ENCODE data around the gene KCTD18.

The KCTD18 gene

DNA sequence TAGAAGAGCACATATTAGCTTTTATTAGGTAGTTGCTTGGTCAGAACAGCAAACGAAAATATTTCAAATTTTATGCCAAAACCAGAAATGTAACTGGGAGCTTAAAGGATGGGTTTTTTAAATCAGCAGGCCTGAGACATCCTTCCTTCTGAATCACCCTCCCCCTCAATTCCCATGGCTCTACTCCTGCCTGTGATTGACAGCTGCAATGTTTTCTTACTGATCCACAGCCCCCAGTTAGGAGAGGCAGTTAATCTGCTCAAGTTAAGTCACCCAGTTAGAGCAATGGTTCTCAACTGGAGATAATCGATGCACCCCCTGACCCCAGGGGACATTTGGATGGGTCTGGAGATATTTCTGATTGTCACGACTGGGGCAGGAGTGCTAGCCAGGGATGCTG lies 24.9 kb downstream of the KCTD18 start:
- no peak for DNase-seq (ENCODE audit: low read depth in 1 of 2, low spot score in 1 of 2)
- H3K4me3 ChIP-seq (replicated peaks; ENCODE audit: insufficient read depth, low read length): no peak overlapping the region
- H3K27me3 ChIP-seq (ENCODE audit: insufficient read depth, poor library complexity, severe bottlenecking): no peaks in the 10 kb centered on the region
- no peak for TF ChIP-seq SPI1 (IDR thresholded peaks at IDR 0.05; ENCODE audit: borderline replicate concordance, low read depth)
- TF ChIP-seq REST (IDR thresholded peaks at IDR 0.05; ENCODE audit: insufficient replicate concordance, low read depth): no peak
- no peak for TF ChIP-seq POLR2AphosphoS5 (IDR thresholded peaks at IDR 0.05; ENCODE audit: low read depth)
- no peak for TF ChIP-seq CTCF (IDR thresholded peaks at IDR 0.05; ENCODE audit: insufficient read depth, low read length)
- TF ChIP-seq GABPA (IDR thresholded peaks at IDR 0.05; ENCODE audit: low read depth): no peak
- no peak overlapping the region for H3K27ac ChIP-seq (replicated peaks)

GRCh38 chr2:200483729-200484198 lies 26.1 kb downstream of the KCTD18 start:
- H3K27ac ChIP-seq (replicated peaks): no peak overlapping the region
- peak in 1 of 2 experiments; percentile 66 for DNase-seq (ENCODE audit: low read depth in 1 of 2, low spot score in 1 of 2)

More at GRCh38 chr2:200483729-200484198, 26.1 kb downstream of the KCTD18 start:
- H3K4me3 ChIP-seq (replicated peaks; ENCODE audit: insufficient read depth, low read length): no peak overlapping the region
- no peaks in the 10 kb centered on the region for H3K27me3 ChIP-seq (ENCODE audit: insufficient read depth, poor library complexity, severe bottlenecking)
- TF ChIP-seq GABPA (IDR thresholded peaks at IDR 0.05; ENCODE audit: low read depth) (no peak), REST (IDR thresholded peaks at IDR 0.05; ENCODE audit: insufficient replicate concordance, low read depth) (no peak), SPI1 (IDR thresholded peaks at IDR 0.05; ENCODE audit: borderline replicate concordance, low read depth) (no peak), POLR2AphosphoS5 (IDR thresholded peaks at IDR 0.05; ENCODE audit: low read depth) (no peak), CTCF (IDR thresholded peaks at IDR 0.05; ENCODE audit: insufficient read depth, low read length) (peak; percentile 81)

Data from HL-60 (cell line).